Measurements from ENCODE around the gene TCAF1. TPM values are rescaled to one million over a fixed set of nuclear protein-coding genes. Genes with fewer than 3 reads are reported as not detected.

The TCAF1 gene
- total and polyA plus RNA-seq, 4 donors = 10.1 to 65.8 (median 24.7) TPM

- H3K27ac ChIP-seq (ENCODE audit: low read depth in 1 of 2, low read length in 1 of 2) = no peak overlapping the region
- no peak for DNase-seq
- H3K36me3 ChIP-seq (ENCODE audit: control insufficient read depth in 4 of 4, insufficient read depth in 4 of 4, low read length in 4 of 4) = no peaks in the 10 kb centered on the region
- no peak for ATAC-seq (ENCODE audit: insufficient read depth, low FRiP score)
- no peaks in the 10 kb centered on the region for H3K27me3 ChIP-seq (ENCODE audit: control insufficient read depth in 3 of 3, insufficient read depth in 3 of 3, low read length in 2 of 3)
- no peak for TF ChIP-seq CTCF (IDR thresholded peaks at IDR 0.05; ENCODE audit: control extremely low read depth, extremely low read depth)
- 94 to 96% methylated on average over 5 of the region's 5 CpGs for whole genome bisulfite sequencing, 2 donors
- no peaks in the 10 kb centered on the region for H3K9me3 ChIP-seq (ENCODE audit: control insufficient read depth in 4 of 4, insufficient read depth in 3 of 4, low read length in 3 of 4)
- no peak overlapping the region for H3K4me3 ChIP-seq
- H3K9ac ChIP-seq (ENCODE audit: insufficient read depth in 1 of 2, low read length in 2 of 2) = no peak overlapping the region
- peaks cover 3 to 34% (median 15%) of the 10 kb centered on the region in 5 donors for H3K4me1 ChIP-seq (ENCODE audit: control insufficient read depth in 5 of 5, insufficient read depth in 5 of 5, low read length in 5 of 5)
These were observed 4.9 kb upstream of the TCAF1 start for GRCh38 chr7:143906895-143907294.

- Histone ChIP-seq H3K4me3 (no peak overlapping the region), H3K4me1 (ENCODE audit: control insufficient read depth in 5 of 5, insufficient read depth in 5 of 5, low read length in 5 of 5) (peaks cover 3 to 32% (median 15%) of the 10 kb centered on the region in 5 donors), H3K27me3 (ENCODE audit: control insufficient read depth in 3 of 3, insufficient read depth in 3 of 3, low read length in 2 of 3) (no peaks in the 10 kb centered on the region), H3K36me3 (ENCODE audit: control insufficient read depth in 4 of 4, insufficient read depth in 4 of 4, low read length in 4 of 4) (no peaks in the 10 kb centered on the region), H3K9ac (ENCODE audit: insufficient read depth in 1 of 2, low read length in 2 of 2) (no peak overlapping the region), H3K9me3 (ENCODE audit: control insufficient read depth in 4 of 4, insufficient read depth in 3 of 4, low read length in 3 of 4) (no peaks in the 10 kb centered on the region), H3K27ac (ENCODE audit: low read depth in 1 of 2, low read length in 1 of 2) (no peak overlapping the region)
- no peak for ATAC-seq (ENCODE audit: insufficient read depth, low FRiP score)
- 88 to 91% methylated on average over 9 of the region's 9 CpGs for WGBS, 2 donors
- DNase-seq = no peak
- no peak for TF ChIP-seq CTCF (IDR thresholded peaks at IDR 0.05; ENCODE audit: control extremely low read depth, extremely low read depth)
These were observed 4.2 kb upstream of the TCAF1 start for GRCh38 chr7:143906151-143906550.

- Histone ChIP-seq H3K27ac (ENCODE audit: low read depth in 1 of 2, low read length in 1 of 2) (peak overlapping the region in 1 of 2 donors; percentile 26), H3K4me3 (no peak overlapping the region), H3K4me1 (ENCODE audit: control insufficient read depth in 5 of 5, insufficient read depth in 5 of 5, low read length in 5 of 5) (peaks cover 2 to 31% (median 21%) of the 10 kb centered on the region in 5 donors), H3K36me3 (ENCODE audit: control insufficient read depth in 4 of 4, insufficient read depth in 4 of 4, low read length in 4 of 4) (no peaks in the 10 kb centered on the region), H3K9ac (ENCODE audit: insufficient read depth in 1 of 2, low read length in 2 of 2) (peak overlapping the region in 1 of 2 donors; percentile 30), H3K27me3 (ENCODE audit: control insufficient read depth in 3 of 3, insufficient read depth in 3 of 3, low read length in 2 of 3) (no peaks in the 10 kb centered on the region), H3K9me3 (ENCODE audit: control insufficient read depth in 4 of 4, insufficient read depth in 3 of 4, low read length in 3 of 4) (no peaks in the 10 kb centered on the region)
- TF ChIP-seq CTCF (IDR thresholded peaks at IDR 0.05; ENCODE audit: control extremely low read depth, extremely low read depth) = no peak
- WGBS, 2 donors = 83 to 86% methylated on average over 1 of the region's 1 CpG
- DNase-seq = peak in 2 of 3 donors; percentile 46 to 59
- no peak for ATAC-seq (ENCODE audit: insufficient read depth, low FRiP score)
These were observed 3.5 kb upstream of the TCAF1 start for GRCh38 chr7:143905509-143905908.

GRCh38 chr7:143902332-143902899 is 440 bp upstream of the TCAF1 start:
- Histone ChIP-seq H3K4me1 (ENCODE audit: control insufficient read depth in 5 of 5, insufficient read depth in 5 of 5, low read length in 5 of 5) (peaks cover 3 to 38% (median 18%) of the 10 kb centered on the region in 5 donors), H3K27ac (ENCODE audit: low read depth in 1 of 2, low read length in 1 of 2) (peak overlapping the region in 1 of 2 donors; percentile 80), H3K9ac (ENCODE audit: insufficient read depth in 1 of 2, low read length in 2 of 2) (no peak overlapping the region), H3K9me3 (ENCODE audit: control insufficient read depth in 4 of 4, insufficient read depth in 3 of 4, low read length in 3 of 4) (peaks cover 0 to 6% (median 0%) of the 10 kb centered on the region in 4 donors), H3K27me3 (ENCODE audit: control insufficient read depth in 3 of 3, insufficient read depth in 3 of 3, low read length in 2 of 3) (no peaks in the 10 kb centered on the region), H3K4me3 (no peak overlapping the region), H3K36me3 (ENCODE audit: control insufficient read depth in 4 of 4, insufficient read depth in 4 of 4, low read length in 4 of 4) (no peaks in the 10 kb centered on the region)
- ATAC-seq (ENCODE audit: insufficient read depth, low FRiP score) (no peak), DNase-seq (no peak)
- 68 to 73% methylated on average over 14 of the region's 14 CpGs for WGBS, 2 donors
- no peak for TF ChIP-seq CTCF (IDR thresholded peaks at IDR 0.05; ENCODE audit: control extremely low read depth, extremely low read depth)

All from lung (tissue), 12 donors.